Measurements from ENCODE around the gene CHEK2. TPM values are rescaled to one million over a fixed set of nuclear protein-coding genes. Genes with fewer than 3 reads are reported as not detected.
"Not testable (repeated sequence)": the region's sequence is repeated elsewhere in the genome, so short reads cannot be mapped to it uniquely, and the experiment has no call there.

The CHEK2 gene
- total RNA-seq, 2 experiments from 2014 or later: 15.4 to 17.3 TPM

GRCh38 chr22:28674121-28674563, 67.5 kb downstream of the CHEK2 start:
- POLR2A ChIA-PET: no interaction called here
- Mint-ChIP-seq H3K36me3 (ENCODE audit: low read depth) (peaks cover 3% of the 10 kb centered on the region), H3K9me3 (peaks cover 5% of the 10 kb centered on the region), H3K4me1 (ENCODE audit: low read depth) (peaks cover 25% of the 10 kb centered on the region), H3K4me3 (peak overlapping the region; percentile 77), H3K27me3 (peaks cover 57% of the 10 kb centered on the region), H3K27ac (peak overlapping the region; percentile 94)
- CTCF ChIA-PET: no interaction called here
- DNase-seq (peak; percentile 48), ATAC-seq (peak; percentile 71)
- TF ChIP-seq CTCF (IDR thresholded peaks at IDR 0.05): no peak
- intact Hi-C loops (cut with micrococcal nuclease): no loop called here

- peaks cover 38% of the 10 kb centered on the region for H3K27me3 Mint-ChIP-seq
- no peak for DNase-seq
- no peak for TF ChIP-seq CTCF (IDR thresholded peaks at IDR 0.05)
- peaks cover 20% of the 10 kb centered on the region for H3K4me1 Mint-ChIP-seq (ENCODE audit: low read depth)
- ChIA-PET POLR2A (no interaction called here), CTCF (no interaction called here)
- intact Hi-C loops (cut with micrococcal nuclease): no loop called here
- peaks cover 5% of the 10 kb centered on the region for H3K9me3 Mint-ChIP-seq
- H3K4me3 Mint-ChIP-seq: no peak overlapping the region
- peaks cover 3% of the 10 kb centered on the region for H3K36me3 Mint-ChIP-seq (ENCODE audit: low read depth)
- no peak for ATAC-seq
- H3K27ac Mint-ChIP-seq: no peak overlapping the region
Observed at GRCh38 chr22:28670756-28671155, 70.9 kb downstream of the CHEK2 start.

GRCh38 chr22:28670161-28670560, 71.5 kb downstream of the CHEK2 start:
- Mint-ChIP-seq H3K27ac (no peak overlapping the region), H3K27me3 (peaks cover 33% of the 10 kb centered on the region), H3K4me3 (no peak overlapping the region), H3K36me3 (ENCODE audit: low read depth) (peaks cover 3% of the 10 kb centered on the region), H3K4me1 (ENCODE audit: low read depth) (peaks cover 20% of the 10 kb centered on the region), H3K9me3 (peaks cover 5% of the 10 kb centered on the region)
- no peak for TF ChIP-seq CTCF (IDR thresholded peaks at IDR 0.05)
- DNase-seq: no peak
- ChIA-PET POLR2A (no interaction called here), CTCF (no interaction called here)
- no peak for ATAC-seq
- intact Hi-C loops (cut with micrococcal nuclease): no loop called here

GRCh38 chr22:28669387-28669786, 72.2 kb downstream of the CHEK2 start:
- ChIA-PET POLR2A (no interaction called here), CTCF (no interaction called here)
- Mint-ChIP-seq H3K36me3 (ENCODE audit: low read depth) (peaks cover 3% of the 10 kb centered on the region), H3K9me3 (peaks cover 5% of the 10 kb centered on the region), H3K27ac (no peak overlapping the region), H3K4me3 (no peak overlapping the region), H3K4me1 (ENCODE audit: low read depth) (peaks cover 16% of the 10 kb centered on the region), H3K27me3 (peaks cover 27% of the 10 kb centered on the region)
- TF ChIP-seq CTCF (IDR thresholded peaks at IDR 0.05): no peak
- ATAC-seq: no peak
- intact Hi-C loops (cut with micrococcal nuclease): no loop called here
- DNase-seq: no peak

GRCh38 chr22:28663569-28663942, 78.1 kb downstream of the CHEK2 start:
- H3K27ac Mint-ChIP-seq; ATAC-seq; H3K36me3 Mint-ChIP-seq (ENCODE audit: low read depth); POLR2A ChIA-PET; DNase-seq; H3K4me1 Mint-ChIP-seq (ENCODE audit: low read depth); CTCF ChIA-PET; intact Hi-C loops (cut with micrococcal nuclease); H3K4me3 Mint-ChIP-seq; H3K9me3 Mint-ChIP-seq: not testable (repeated sequence)
- H3K27me3 Mint-ChIP-seq: peaks cover 16% of the 10 kb centered on the region

- Mint-ChIP-seq H3K4me1 (ENCODE audit: low read depth) (no peaks in the 10 kb centered on the region), H3K27ac (no peak overlapping the region), H3K27me3 (peaks cover 43% of the 10 kb centered on the region), H3K4me3 (no peak overlapping the region), H3K9me3 (no peaks in the 10 kb centered on the region), H3K36me3 (ENCODE audit: low read depth) (no peaks in the 10 kb centered on the region)
- intact Hi-C loops (cut with micrococcal nuclease): no loop called here
- no peak for DNase-seq
- POLR2A ChIA-PET: no interaction called here
- ATAC-seq: no peak
- no peak for TF ChIP-seq CTCF (IDR thresholded peaks at IDR 0.05)
- CTCF ChIA-PET: no interaction called here
Observed at GRCh38 chr22:28658448-28658847, 83.2 kb downstream of the CHEK2 start.
